H9 (cell line): ENCODE measurements around the gene BRF1. TPM values are rescaled to one million over a fixed set of nuclear protein-coding genes. Genes with fewer than 3 reads are reported as not detected.

Experiments used
- DNase-seq: peaks from one replicate; pipeline ENCODE4 v3.0.0-alpha.2; 2017
- H2AFZ ChIP-seq: one replicate; pipeline ENCODE4 v1.6.1; 2013; ENCODE audit warnings: mild to moderate bottlenecking, low read length, control low read depth, moderate library complexity
- H2AK5ac ChIP-seq: 2 replicates; pipeline ENCODE4 v1.6.1; 2013; ENCODE audit warnings: low read length, control low read depth, mixed read lengths; ENCODE audit not compliant: insufficient read length
- H2BK120ac ChIP-seq: one replicate; pipeline ENCODE4 v1.6.1; 2013; ENCODE audit warnings: low read depth, mild to moderate bottlenecking, low read length, control low read depth, inconsistent platforms; ENCODE audit not compliant: poor library complexity, severe bottlenecking
- H2BK12ac ChIP-seq: 2 replicates; pipeline ENCODE4 v1.6.1; 2013; ENCODE audit warnings: low read length, control low read depth, mixed read lengths, low read depth; ENCODE audit not compliant: insufficient read length
- H2BK15ac ChIP-seq: 2 replicates; pipeline ENCODE4 v1.6.1; 2013; ENCODE audit warnings: low read depth, low read length, control low read depth
- H2BK20ac ChIP-seq: one replicate; pipeline ENCODE4 v1.6.1; 2013; ENCODE audit warnings: low read depth, mild to moderate bottlenecking, low read length, control low read depth, inconsistent platforms; ENCODE audit not compliant: poor library complexity, severe bottlenecking
- H2BK5ac ChIP-seq: 2 replicates; pipeline ENCODE4 v1.6.1; 2013; ENCODE audit warnings: low read length, control low read depth, mixed read lengths; ENCODE audit not compliant: insufficient read length
- H3K14ac ChIP-seq: 2 replicates; pipeline ENCODE4 v1.6.1; 2013; ENCODE audit warnings: low read length, control low read depth; ENCODE audit not compliant: insufficient read depth
- H3K18ac ChIP-seq: 2 replicates; pipeline ENCODE4 v1.6.1; 2013; ENCODE audit warnings: low read depth, mild to moderate bottlenecking, mixed read lengths, low read length, control low read depth; ENCODE audit not compliant: insufficient read length
- H3K23ac ChIP-seq: 2 replicates; pipeline ENCODE4 v1.6.1; 2013; ENCODE audit warnings: low read length, control low read depth, mixed read lengths, low read depth; ENCODE audit not compliant: insufficient read length
- H3K23me2 ChIP-seq: 2 replicates; pipeline ENCODE4 v1.6.1; 2013; ENCODE audit warnings: low read depth, mild to moderate bottlenecking, mixed read lengths, low read length, control low read depth; ENCODE audit not compliant: insufficient read length, poor library complexity, severe bottlenecking
- H3K27ac ChIP-seq: 2 replicates; pipeline ENCODE4 v1.5.1; 2013; ENCODE audit warnings: low read length, control low read depth, mixed read lengths, low read depth; ENCODE audit not compliant: insufficient read length
- H3K27me3 ChIP-seq: 2 replicates; pipeline ENCODE4 v1.6.1; 2013; ENCODE audit warnings: low read length, control low read depth, inconsistent platforms; ENCODE audit not compliant: insufficient read depth
- H3K4ac ChIP-seq: 2 replicates; pipeline ENCODE4 v1.6.1; 2013; ENCODE audit warnings: low read depth, mild to moderate bottlenecking, control low read depth, inconsistent platforms, low read length, moderate library complexity
- H3K4me1 ChIP-seq: 2 replicates; pipeline ENCODE4 v1.6.1; 2013; ENCODE audit warnings: low read length, control low read depth, inconsistent platforms; ENCODE audit not compliant: insufficient read depth
- H3K4me2 ChIP-seq: 2 replicates; pipeline ENCODE4 v1.6.1; 2013; ENCODE audit warnings: low read length, control low read depth, mixed read lengths; ENCODE audit not compliant: insufficient read length, insufficient read depth
- H3K56ac ChIP-seq: 2 replicates; pipeline ENCODE4 v1.6.1; 2013; ENCODE audit warnings: low read depth, mild to moderate bottlenecking, mixed read lengths, low read length, control low read depth; ENCODE audit not compliant: insufficient read length
- H3K79me1 ChIP-seq: 2 replicates; pipeline ENCODE4 v1.6.1; 2013; ENCODE audit warnings: low read depth, mild to moderate bottlenecking, moderate library complexity, low read length, control low read depth, inconsistent platforms; ENCODE audit not compliant: insufficient read depth, poor library complexity, severe bottlenecking
- H3K79me2 ChIP-seq: 2 replicates; pipeline ENCODE4 v1.6.1; 2013; ENCODE audit warnings: low read length, control low read depth, inconsistent platforms; ENCODE audit not compliant: insufficient read depth
- H3K9ac ChIP-seq: 2 replicates; pipeline ENCODE4 v1.6.1; 2013; ENCODE audit warnings: low read length, control low read depth, mixed read lengths; ENCODE audit not compliant: insufficient read length; ENCODE audit errors: extremely low read depth
- H3K9me3 ChIP-seq: one replicate; pipeline ENCODE4 v1.6.1; 2013; ENCODE audit warnings: low read depth, low read length, inconsistent platforms; ENCODE audit not compliant: control insufficient read depth
- H3T11ph ChIP-seq: one replicate; pipeline ENCODE4 v1.6.1; 2013; ENCODE audit warnings: mild to moderate bottlenecking, low read length, control low read depth, inconsistent platforms
- H4K20me1 ChIP-seq: one replicate; pipeline ENCODE4 v1.6.1; 2013; ENCODE audit not compliant: control insufficient read depth, insufficient read length, insufficient read depth
- H4K5ac ChIP-seq: 2 replicates; pipeline ENCODE4 v1.6.1; 2013; ENCODE audit warnings: low read depth, mild to moderate bottlenecking, mixed read lengths, low read length, control low read depth; ENCODE audit not compliant: insufficient read length
- H4K8ac ChIP-seq: replicated peaks from 2 replicates; pipeline ENCODE4 v1.6.1; 2013; ENCODE audit warnings: low read length, control low read depth, mixed read lengths, low read depth; ENCODE audit not compliant: insufficient read length
- H4K91ac ChIP-seq: 2 replicates; pipeline ENCODE4 v1.6.1; 2013; ENCODE audit warnings: low read depth, mild to moderate bottlenecking, moderate library complexity, mixed read lengths, low read length, control low read depth; ENCODE audit not compliant: insufficient read length
- H3K27ac Mint-ChIP-seq, 3 experiments: 2 replicates in 2 of 3; 3 replicates in 1 of 3; pipeline ENCODE4 v1.8.0; 2020 to 2021; ENCODE audit warnings: mixed read lengths in 3 of 3, mild to moderate bottlenecking in 1 of 3, moderate library complexity in 1 of 3
- H3K27me3 Mint-ChIP-seq: 2 replicates; pipeline ENCODE4 v1.8.0; 2021; ENCODE audit warnings: low read depth, mild to moderate bottlenecking, moderate library complexity, mixed read lengths
- H3K36me3 Mint-ChIP-seq, 3 experiments: 2 replicates in 2 of 3; 3 replicates in 1 of 3; pipeline ENCODE4 v1.8.0; 2020 to 2021; ENCODE audit warnings: low read depth in 3 of 3, mixed read lengths in 3 of 3; ENCODE audit not compliant: insufficient read depth in 1 of 3
- H3K4me1 Mint-ChIP-seq, 2 experiments: 2 replicates each; pipeline ENCODE4 v1.8.0; 2020; ENCODE audit warnings: mixed read lengths in 2 of 2
- H3K4me3 Mint-ChIP-seq, 2 experiments: 2 replicates in 1 of 2; 3 replicates in 1 of 2; pipeline ENCODE4 v1.8.0; 2020 to 2021; ENCODE audit warnings: mild to moderate bottlenecking in 2 of 2, mixed read lengths in 2 of 2, moderate library complexity in 1 of 2
- H3K9me3 Mint-ChIP-seq, 2 experiments: 2 replicates in 1 of 2; 3 replicates in 1 of 2; pipeline ENCODE4 v1.8.0; 2020; ENCODE audit warnings: mild to moderate bottlenecking in 2 of 2, mixed read lengths in 2 of 2, moderate library complexity in 1 of 2
- WGBS: extraction: QIAGEN DNeasy Blood & Tissue Kit; methylation state at CpG from one replicate; pipeline ENCODE4 v1.1.7; 2013; ENCODE audit warnings: missing lambda C conversion rate, low lambda C conversion rate, mixed read lengths; ENCODE audit not compliant: insufficient read length; ENCODE audit errors: extremely low coverage; 5-methylcytosine and 5-hydroxymethylcytosine counted together
- total RNA-seq: library from RNA; stranded (reverse); gene quantifications from 2 replicates; pipeline ENCODE4 v1.2.1, GENCODE V29; 2021
- TF ChIP-seq, protein P1 (sequence below): fragments of 200-600 bp; sonication (generic); conservative IDR thresholded peaks from 3 replicates; pipeline ENCODE4 v1.8.0; 2021; ENCODE audit warnings: antibody characterized with exemption, mild to moderate bottlenecking

The BRF1 gene
- total RNA-seq, 1 experiment from 2014 or later, result 28.3 TPM

DNA sequence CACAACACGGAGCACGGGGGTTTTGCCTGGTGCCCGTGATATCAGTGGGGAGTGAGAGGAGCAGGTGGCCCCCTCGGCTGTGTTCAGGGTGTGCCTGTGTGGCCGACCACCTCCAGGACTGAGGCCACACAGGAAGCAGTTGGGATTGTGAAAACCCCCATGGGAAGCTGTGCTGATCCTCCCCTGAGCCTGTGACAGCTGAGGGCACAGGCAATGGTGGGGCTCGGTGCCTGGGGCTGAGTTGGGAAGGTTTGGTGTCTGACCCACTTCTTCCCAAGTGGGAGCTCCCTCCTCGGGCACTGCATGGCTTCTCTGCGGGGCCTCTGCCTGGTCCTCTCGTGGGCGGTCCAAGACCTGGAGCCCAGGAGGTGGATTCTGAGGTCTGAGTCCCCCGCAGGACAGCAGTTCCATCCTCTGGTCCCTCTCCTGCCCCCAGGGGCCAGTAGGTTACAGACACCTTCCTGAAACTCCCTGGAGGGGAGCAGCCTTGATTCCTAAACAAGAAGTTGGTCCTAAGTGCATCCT is 31.6 kb upstream of the BRF1 start:
- Histone ChIP-seq H3K9ac (no peak overlapping the region), H3K23me2 (no peaks in the 10 kb centered on the region), H3K56ac (no peak overlapping the region), H3K79me2 (peaks cover 7% of the 10 kb centered on the region; the same call in 1 of the 2 replicates), H2BK120ac (no peak overlapping the region), H2BK20ac (no peak overlapping the region), H4K5ac (no peak overlapping the region), H3K27me3 (no peaks in the 10 kb centered on the region), H4K20me1 (peaks cover 6% of the 10 kb centered on the region), H3K27ac (no peak overlapping the region), H3K4me2 (no peak overlapping the region), H2BK12ac (no peak overlapping the region), H2AK5ac (no peak overlapping the region), H3K79me1 (peaks cover 6% of the 10 kb centered on the region), H3K14ac (peak overlapping the region; percentile 51; the same call in 1 of the 2 replicates), H2AFZ (no peak overlapping the region), H3T11ph (no peak overlapping the region), H4K91ac (no peak overlapping the region), H3K9me3 (no peaks in the 10 kb centered on the region), H4K8ac (no peak overlapping the region), H3K23ac (no peak overlapping the region), H3K4me1 (no peaks in the 10 kb centered on the region; the same call in 1 of the 2 replicates), H2BK15ac (no peak overlapping the region), H3K4ac (no peak overlapping the region), H2BK5ac (no peak overlapping the region), H3K18ac (no peak overlapping the region)
- peaks cover 0 to 4% of the 10 kb centered on the region in 2 experiments; a peak in 1 of 5 replicates for H3K9me3 Mint-ChIP-seq
- H3K27me3 Mint-ChIP-seq, result no peaks in the 10 kb centered on the region; the same call in 1 of the 2 replicates
- peak overlapping the region in 1 of 3 experiments; percentile 72; a peak in 1 of 7 replicates for H3K27ac Mint-ChIP-seq
- peaks cover 3 to 13% (median 6%) of the 10 kb centered on the region in 3 experiments; a peak in 6 of 7 replicates for H3K36me3 Mint-ChIP-seq
- no peak for DNase-seq
- WGBS, result no CpG with 5 or more reads among the region's 11 CpGs
- TF ChIP-seq, protein P1, sequence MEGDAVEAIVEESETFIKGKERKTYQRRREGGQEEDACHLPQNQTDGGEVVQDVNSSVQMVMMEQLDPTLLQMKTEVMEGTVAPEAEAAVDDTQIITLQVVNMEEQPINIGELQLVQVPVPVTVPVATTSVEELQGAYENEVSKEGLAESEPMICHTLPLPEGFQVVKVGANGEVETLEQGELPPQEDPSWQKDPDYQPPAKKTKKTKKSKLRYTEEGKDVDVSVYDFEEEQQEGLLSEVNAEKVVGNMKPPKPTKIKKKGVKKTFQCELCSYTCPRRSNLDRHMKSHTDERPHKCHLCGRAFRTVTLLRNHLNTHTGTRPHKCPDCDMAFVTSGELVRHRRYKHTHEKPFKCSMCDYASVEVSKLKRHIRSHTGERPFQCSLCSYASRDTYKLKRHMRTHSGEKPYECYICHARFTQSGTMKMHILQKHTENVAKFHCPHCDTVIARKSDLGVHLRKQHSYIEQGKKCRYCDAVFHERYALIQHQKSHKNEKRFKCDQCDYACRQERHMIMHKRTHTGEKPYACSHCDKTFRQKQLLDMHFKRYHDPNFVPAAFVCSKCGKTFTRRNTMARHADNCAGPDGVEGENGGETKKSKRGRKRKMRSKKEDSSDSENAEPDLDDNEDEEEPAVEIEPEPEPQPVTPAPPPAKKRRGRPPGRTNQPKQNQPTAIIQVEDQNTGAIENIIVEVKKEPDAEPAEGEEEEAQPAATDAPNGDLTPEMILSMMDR, result peak; percentile 34
- H3K4me1 Mint-ChIP-seq, result peaks cover 35 to 36% of the 10 kb centered on the region in 2 experiments
- H3K4me3 Mint-ChIP-seq, result no peak overlapping the region
